ENCODE data around the gene REEP5.

DNA sequence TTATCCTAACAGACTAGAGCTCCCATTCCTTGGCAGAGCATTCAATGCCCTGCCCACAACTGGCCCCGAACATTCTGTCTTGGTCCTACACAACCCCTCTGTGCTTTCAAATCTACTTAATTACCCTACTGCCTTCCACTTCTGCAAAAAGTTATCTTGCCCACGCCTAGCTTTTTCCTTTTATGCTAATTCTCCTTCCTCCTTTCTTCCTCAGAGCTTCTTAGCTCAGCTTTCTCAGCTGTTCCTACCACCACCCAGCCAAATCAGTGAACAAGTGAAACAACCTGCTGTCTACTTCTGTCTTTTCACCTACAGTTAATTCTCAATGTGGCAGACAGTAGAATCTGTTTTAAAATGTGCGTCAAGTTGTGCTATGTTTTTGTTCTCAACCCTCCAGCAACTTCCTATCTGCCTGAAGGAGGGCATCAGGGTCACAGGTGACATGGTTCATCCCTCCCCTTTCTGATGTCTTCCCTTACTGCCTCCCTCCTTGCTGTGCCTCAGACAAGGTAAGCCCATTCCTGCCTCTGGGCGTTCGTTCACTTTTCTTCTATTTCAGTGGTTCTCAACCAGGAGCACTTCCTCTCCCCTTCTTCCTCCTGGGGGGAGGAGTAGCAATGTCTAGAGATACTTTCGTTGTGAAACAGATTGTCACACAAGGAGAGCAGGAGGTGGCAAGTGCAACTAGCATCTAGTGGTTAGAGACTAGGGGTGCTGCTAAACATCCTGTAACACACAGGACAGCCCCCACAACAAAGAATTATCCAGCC lies 1.3 kb upstream of the REEP5 start:
- TF ChIP-seq CTCF (IDR thresholded peaks at IDR 0.05; ENCODE audit: low read depth, low read length, missing input control) (no peak), RAD21 (IDR thresholded peaks at IDR 0.05) (no peak), JUND (IDR thresholded peaks at IDR 0.05) (no peak), TAF1 (conservative IDR thresholded peaks at IDR 0.05) (no peak), HNF4G (IDR thresholded peaks at IDR 0.05) (no peak), SP1 (IDR thresholded peaks at IDR 0.05) (no peak)
- TF ChIP-seq, protein P1, sequence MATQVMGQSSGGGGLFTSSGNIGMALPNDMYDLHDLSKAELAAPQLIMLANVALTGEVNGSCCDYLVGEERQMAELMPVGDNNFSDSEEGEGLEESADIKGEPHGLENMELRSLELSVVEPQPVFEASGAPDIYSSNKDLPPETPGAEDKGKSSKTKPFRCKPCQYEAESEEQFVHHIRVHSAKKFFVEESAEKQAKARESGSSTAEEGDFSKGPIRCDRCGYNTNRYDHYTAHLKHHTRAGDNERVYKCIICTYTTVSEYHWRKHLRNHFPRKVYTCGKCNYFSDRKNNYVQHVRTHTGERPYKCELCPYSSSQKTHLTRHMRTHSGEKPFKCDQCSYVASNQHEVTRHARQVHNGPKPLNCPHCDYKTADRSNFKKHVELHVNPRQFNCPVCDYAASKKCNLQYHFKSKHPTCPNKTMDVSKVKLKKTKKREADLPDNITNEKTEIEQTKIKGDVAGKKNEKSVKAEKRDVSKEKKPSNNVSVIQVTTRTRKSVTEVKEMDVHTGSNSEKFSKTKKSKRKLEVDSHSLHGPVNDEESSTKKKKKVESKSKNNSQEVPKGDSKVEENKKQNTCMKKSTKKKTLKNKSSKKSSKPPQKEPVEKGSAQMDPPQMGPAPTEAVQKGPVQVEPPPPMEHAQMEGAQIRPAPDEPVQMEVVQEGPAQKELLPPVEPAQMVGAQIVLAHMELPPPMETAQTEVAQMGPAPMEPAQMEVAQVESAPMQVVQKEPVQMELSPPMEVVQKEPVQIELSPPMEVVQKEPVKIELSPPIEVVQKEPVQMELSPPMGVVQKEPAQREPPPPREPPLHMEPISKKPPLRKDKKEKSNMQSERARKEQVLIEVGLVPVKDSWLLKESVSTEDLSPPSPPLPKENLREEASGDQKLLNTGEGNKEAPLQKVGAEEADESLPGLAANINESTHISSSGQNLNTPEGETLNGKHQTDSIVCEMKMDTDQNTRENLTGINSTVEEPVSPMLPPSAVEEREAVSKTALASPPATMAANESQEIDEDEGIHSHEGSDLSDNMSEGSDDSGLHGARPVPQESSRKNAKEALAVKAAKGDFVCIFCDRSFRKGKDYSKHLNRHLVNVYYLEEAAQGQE (IDR thresholded peaks at IDR 0.05) = no peak
